MG63 (cell line): ENCODE results near the gene IRF8. TPM values are rescaled to one million over a fixed set of nuclear protein-coding genes. Genes with fewer than 3 reads are reported as not detected.
"Not testable (repeated sequence)": the region's sequence is repeated elsewhere in the genome, so short reads cannot be mapped to it uniquely, and the experiment has no call there.

Experiments used
- DNase-seq: peaks from one replicate; pipeline ENCODE4 v3.0.0-alpha.2; 2020
- H3K27me3 ChIP-seq: fragments of 250-450 bp; sonication (Bioruptor Pico); 2 replicates; pipeline ENCODE4 v1.5.1; 2020; ENCODE audit warnings: mild to moderate bottlenecking, moderate library complexity
- H3K36me3 ChIP-seq: fragments of 250-450 bp; sonication (Bioruptor Pico); 2 replicates; pipeline ENCODE4 v1.5.1; 2020; ENCODE audit warnings: mild to moderate bottlenecking, moderate library complexity
- H3K4me3 ChIP-seq: fragments of 250-450 bp; sonication (Bioruptor Pico); 2 replicates; pipeline ENCODE4 v1.5.1; 2020; ENCODE audit warnings: mild to moderate bottlenecking, moderate library complexity
- H3K9me3 ChIP-seq: fragments of 250-450 bp; sonication (Bioruptor Pico); 2 replicates; pipeline ENCODE4 v1.5.1; 2020; ENCODE audit warnings: mild to moderate bottlenecking, moderate library complexity
- total RNA-seq: library from RNA; depleted of rRNA; stranded (reverse); fragments of >200 nt; shearing (Covaris generic); gene quantifications from 2 replicates; pipeline ENCODE4 v1.2.3, GENCODE V29; 2014; ENCODE audit warnings: low replicate concordance

Gene IRF8
- total RNA-seq, 1 experiment from 2014 or later, result not detected

DNA sequence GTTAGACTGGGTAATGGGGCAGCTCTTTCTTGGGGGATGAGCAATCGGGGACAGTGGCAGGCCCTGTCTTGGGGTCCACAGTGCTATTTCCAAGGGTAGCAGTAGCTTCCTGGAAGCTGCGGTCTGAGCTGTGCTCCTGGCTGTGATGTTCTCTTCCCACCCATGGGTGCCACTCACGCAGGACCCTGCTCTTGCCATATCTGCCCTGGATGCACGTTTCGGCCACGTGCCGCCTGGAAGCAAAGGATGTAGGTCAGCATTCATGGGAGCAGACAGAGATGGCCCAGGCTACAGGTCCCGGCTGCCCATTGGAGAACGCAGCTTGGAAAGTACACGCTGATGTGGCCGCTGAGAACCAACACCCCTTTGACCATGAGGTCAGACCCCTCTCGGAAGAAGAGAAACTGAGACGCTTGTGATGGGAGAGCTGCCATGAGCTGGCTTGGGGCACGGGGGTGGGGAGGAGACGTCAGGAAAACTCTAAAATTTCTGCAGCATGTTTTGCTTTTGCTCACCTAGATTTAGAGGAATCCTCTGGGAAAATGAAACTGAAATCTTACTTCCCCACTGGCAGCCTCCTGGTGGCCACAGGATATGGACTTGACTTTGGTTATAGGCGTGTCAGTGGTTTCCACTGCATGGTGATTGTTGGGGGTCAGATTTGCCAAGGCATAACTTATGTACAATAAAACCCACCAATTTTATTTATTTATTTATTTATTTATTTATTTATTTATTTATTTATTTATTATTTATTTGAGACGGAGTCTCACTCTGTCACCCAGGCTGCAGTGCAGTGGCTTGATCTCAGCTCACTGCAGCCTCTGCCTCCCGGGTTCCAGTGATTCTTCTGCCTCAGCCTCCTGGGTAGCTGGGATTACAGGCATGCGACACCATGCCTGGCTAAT is 36.2 kb upstream of the IRF8 start:
- no peaks in the 10 kb centered on the region for H3K9me3 ChIP-seq

DNA sequence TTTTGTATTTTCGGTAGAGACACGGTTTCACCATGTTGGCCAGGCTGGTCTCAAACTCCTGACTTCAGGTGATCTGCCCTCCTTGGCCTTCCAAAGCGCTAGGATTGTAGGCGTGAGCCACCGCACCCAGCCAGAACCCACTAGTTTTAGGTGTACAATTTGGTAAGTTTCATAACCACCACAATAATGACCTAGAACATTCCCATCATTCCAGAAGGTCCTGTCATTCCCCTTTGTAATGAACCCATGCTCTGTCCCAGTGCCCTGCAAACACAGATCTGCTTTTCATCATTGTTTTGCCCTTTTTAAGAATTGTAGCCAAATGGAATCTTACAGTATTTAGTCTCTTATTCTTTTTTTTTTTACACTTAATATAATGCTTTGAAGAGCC is 35.6 kb upstream of the IRF8 start:
- H3K4me3 ChIP-seq, result no peak overlapping the region
- no peaks in the 10 kb centered on the region for H3K9me3 ChIP-seq
- no peak for DNase-seq
- no peaks in the 10 kb centered on the region for H3K36me3 ChIP-seq
- no peaks in the 10 kb centered on the region for H3K27me3 ChIP-seq

More for the DNA sequence above, 36.2 kb upstream of the IRF8 start:
- H3K36me3 ChIP-seq, result no peaks in the 10 kb centered on the region
- no peak for DNase-seq
- H3K27me3 ChIP-seq, result no peaks in the 10 kb centered on the region
- H3K4me3 ChIP-seq, result no peak overlapping the region

DNA sequence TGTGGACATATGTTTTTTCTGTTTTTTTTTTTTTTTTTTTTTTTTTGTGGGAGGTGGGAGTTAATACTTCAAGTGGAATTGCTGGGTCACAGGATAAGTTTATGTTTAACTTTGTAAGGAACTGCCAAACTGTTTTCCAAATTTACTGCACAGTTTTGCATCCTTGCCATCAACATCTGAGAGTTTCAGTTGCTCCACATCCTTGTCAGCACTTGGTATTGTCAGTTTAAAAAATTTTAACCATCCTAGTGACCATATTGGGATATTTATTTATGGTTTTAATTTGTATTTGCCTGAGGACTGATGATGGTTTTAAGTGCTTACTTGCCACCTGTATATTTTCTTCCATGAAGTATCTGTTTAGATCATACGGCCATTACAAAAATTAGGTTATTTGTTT is 34.0 kb upstream of the IRF8 start:
- Histone ChIP-seq H3K36me3 (no peaks in the 10 kb centered on the region), H3K9me3 (no peaks in the 10 kb centered on the region), H3K4me3 (no peak overlapping the region), H3K27me3 (0 out of 2 replicates have a peak, but pooled peaks cover 3% of the 10 kb centered on the region)
- no peak for DNase-seq

DNA sequence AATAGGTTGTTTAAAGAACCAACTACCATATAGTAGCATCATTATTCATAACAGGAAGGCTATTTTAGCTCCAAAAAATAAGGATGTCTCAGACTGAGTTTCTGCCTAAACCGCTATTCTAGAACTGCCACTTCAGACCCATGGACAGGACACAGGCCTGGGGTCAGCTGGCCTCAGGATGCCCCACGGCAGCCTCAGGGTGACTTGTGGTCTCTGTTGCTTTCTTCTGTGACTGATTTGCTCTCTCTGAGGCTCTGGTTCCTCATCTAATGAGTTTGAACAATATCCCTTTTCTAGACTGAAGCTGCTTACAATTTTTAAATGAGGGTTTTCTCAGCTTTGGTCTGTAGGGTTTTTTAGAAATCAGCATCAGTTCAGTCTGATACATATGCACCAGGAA is 31.8 kb upstream of the IRF8 start:
- Histone ChIP-seq H3K4me3 (no peak overlapping the region), H3K9me3 (no peaks in the 10 kb centered on the region)

DNA sequence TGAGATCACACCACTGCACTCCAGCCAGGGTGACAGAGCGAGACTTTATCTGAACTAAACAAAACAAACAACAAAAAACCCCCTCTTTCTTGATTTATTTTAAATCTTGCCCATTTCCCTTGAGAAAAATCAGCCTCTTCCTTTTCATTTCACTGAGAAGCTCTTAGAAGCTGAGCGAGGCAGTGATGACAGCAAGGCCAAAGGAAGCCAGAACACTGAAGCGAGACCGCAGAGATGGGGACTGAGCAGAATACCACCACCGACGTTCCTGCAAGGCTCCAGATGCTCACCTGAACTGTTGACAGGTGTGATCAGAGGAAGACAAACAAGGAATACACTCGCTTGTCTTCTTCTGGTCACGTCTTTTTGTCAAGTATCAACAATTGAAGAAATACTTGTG is 30.5 kb upstream of the IRF8 start:
- H3K9me3 ChIP-seq, result no peaks in the 10 kb centered on the region
- no peak for DNase-seq
- H3K36me3 ChIP-seq, result no peaks in the 10 kb centered on the region
- 0 out of 2 replicates have a peak, but pooled peaks cover 4% of the 10 kb centered on the region for H3K27me3 ChIP-seq
- no peak overlapping the region for H3K4me3 ChIP-seq

More for the DNA sequence above, 31.8 kb upstream of the IRF8 start:
- Histone ChIP-seq H3K27me3 (0 out of 2 replicates have a peak, but pooled peaks cover 4% of the 10 kb centered on the region), H3K36me3 (no peaks in the 10 kb centered on the region)
- DNase-seq, result no peak

DNA sequence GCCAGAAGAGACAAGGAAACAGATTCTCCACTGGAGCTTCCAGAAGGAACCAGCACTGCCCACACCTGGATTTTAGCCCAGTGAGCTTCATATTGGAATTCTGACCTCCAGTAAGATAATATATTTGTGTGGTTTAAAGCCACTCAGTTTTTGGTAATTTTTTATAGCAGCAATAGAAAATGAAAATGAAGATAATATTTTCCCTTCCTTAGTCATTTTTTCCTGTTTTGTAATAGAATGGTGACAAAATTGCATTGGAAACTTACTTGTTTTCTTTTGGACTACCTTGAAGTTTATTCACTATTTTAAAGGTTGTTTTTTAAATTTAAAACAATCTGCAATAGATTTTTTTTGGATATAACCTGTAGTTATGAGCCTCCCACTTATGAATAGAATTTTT is 29.8 kb upstream of the IRF8 start:
- Histone ChIP-seq H3K4me3 (no peak overlapping the region), H3K27me3 (0 out of 2 replicates have a peak, but pooled peaks cover 4% of the 10 kb centered on the region), H3K9me3 (no peaks in the 10 kb centered on the region), H3K36me3 (no peaks in the 10 kb centered on the region)
- DNase-seq, result no peak

DNA sequence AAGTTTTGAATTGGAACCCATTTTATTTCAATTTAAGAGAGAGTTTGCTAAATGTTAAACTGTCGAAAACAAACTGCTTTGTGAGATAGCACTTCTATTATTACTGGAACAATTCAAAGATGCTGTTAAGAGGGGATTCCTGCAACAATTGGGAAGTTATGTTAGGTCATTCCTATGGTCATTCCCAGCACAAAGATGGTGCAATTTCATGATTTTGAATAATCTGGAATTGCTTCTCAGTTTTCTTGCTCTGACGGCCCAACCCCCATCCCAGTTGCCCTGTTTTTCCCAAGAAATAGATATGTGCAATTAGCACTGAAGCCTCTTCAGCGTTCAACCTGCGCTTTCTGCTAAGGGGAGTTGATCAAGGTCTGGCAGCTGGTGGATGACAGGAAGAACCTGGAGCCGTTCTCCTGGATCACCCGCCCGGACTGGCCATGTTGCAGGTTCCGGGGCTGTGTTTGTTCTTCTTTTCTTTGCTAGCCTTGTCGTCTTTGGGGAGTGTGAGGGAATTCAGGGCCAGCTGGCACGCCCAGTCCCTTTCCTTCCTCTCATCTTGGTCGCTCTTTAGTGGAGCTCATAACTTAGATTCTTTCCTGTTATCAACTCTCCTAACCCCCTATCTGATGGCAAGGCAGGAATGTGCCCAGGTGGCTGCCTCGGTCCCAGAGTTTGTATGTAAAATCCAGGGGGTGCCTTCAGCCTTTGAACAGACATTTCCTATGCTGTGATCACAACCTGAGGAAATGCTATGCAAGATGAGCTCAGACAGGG is 29.0 kb upstream of the IRF8 start:
- no peaks in the 10 kb centered on the region for H3K36me3 ChIP-seq
- no peak overlapping the region for H3K4me3 ChIP-seq
- H3K9me3 ChIP-seq, result no peaks in the 10 kb centered on the region
- no peak for DNase-seq
- H3K27me3 ChIP-seq, result 0 out of 2 replicates have a peak, but pooled peaks cover 4% of the 10 kb centered on the region

DNA sequence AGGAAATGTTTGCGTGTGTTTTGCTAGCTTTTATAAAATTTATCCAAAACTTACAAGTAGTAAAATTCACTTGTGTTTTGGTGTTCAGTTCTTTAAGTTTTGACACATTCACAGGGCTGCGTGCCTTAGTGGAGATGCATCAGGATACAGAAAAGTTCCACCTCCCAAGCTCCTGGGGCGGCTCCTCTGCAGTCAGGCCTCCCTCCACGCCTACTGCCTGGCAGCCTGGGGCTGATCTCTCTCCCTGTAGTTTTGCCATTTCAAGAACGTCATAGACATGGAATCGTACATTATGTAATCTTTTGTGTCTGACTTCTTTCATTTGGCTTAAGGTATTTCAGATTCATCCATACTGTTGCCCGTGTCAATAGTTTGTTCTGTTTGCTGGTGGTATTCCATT is 27.2 kb upstream of the IRF8 start:
- Histone ChIP-seq H3K9me3 (no peaks in the 10 kb centered on the region), H3K4me3 (no peak overlapping the region), H3K27me3 (0 out of 2 replicates have a peak, but pooled peaks cover 4% of the 10 kb centered on the region), H3K36me3 (no peaks in the 10 kb centered on the region)
- DNase-seq, result no peak

DNA sequence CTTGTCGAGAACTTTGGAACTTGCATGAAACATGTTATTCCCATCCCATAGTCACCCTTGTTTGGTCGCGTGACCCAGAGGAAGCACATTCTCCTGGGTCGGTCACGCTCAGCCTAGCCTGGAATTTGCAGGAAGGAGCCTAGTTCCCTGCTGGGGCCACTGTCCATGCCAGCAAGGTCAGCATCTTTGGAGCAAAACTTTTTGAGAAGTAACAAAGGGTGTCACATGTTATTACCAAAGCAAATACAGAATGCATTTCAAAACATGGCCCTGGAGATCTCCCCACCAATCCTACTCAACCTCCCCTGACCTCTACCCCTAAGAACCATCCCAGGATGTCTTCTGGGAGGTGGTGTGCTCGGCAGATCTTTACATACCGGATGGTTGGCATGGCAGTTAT is 26.2 kb upstream of the IRF8 start:
- no peak for DNase-seq
- Histone ChIP-seq H3K4me3 (no peak overlapping the region), H3K9me3 (no peaks in the 10 kb centered on the region), H3K36me3 (no peaks in the 10 kb centered on the region), H3K27me3 (0 out of 2 replicates have a peak, but pooled peaks cover 4% of the 10 kb centered on the region)

DNA sequence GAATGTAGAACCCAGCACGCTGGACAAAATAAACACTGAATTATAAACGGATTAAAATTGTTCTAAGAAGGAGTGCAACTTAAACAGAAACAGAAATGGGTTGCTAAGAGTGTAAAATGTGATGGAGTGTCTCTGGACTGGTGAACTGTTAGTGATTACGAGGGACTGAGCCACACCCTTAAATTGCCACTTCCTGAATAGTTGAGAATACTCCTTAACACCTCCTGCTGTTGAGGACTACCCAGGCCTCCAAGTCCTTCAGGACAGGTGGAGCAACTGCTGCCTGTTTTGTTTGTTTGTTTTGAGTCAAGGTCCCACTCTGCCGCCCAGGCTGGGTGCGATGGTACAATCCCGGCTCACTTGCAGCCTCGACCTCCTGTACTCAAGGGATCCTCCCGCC is 25.8 kb upstream of the IRF8 start:
- no peak for DNase-seq
- no peak overlapping the region for H3K4me3 ChIP-seq
- H3K27me3 ChIP-seq, result 0 out of 2 replicates have a peak, but pooled peaks cover 4% of the 10 kb centered on the region

DNA sequence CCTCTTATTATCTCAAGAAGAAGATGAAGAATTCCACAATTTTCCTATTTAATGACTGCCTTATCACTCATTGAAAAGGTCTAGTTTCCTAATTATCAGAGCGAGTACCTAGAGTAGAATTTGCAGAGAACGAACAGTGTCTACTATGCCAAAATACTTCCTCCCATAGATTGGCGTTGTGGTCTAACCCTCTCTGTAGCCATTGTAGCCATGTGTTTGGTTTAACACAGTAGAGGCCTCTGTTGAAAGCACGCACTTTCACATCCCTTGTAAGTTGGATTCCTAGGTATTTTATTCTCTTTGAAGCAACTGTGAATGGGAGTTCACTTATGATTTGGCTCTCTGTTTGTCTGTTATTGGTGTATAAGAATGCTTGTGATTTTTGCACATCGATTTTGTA is 24.9 kb upstream of the IRF8 start:
- DNase-seq, H3K27me3 ChIP-seq, H3K9me3 ChIP-seq, H3K4me3 ChIP-seq, H3K36me3 ChIP-seq: not testable (repeated sequence)

More for the DNA sequence above, 25.8 kb upstream of the IRF8 start:
- H3K9me3 ChIP-seq, result no peaks in the 10 kb centered on the region
- no peaks in the 10 kb centered on the region for H3K36me3 ChIP-seq

DNA sequence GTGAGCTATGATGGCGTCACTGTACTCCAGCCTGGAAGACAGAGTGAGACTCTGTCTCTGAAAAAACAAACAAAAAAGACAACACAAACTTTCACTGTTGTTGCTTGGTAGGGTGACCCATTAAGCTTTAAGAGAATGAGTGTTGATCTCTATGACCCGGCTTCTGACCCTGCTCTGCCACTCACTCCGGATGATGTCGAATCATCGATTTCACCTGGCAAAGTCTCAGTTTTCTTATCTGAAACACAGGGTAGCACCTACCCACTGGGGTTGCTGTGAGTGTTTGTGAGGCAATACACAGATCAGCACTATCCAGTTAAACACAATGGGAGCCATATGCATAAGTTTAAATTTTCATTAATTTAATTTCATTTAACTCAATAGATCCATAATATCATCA is 20.6 kb upstream of the IRF8 start:
- Histone ChIP-seq H3K4me3 (no peak overlapping the region), H3K9me3 (no peaks in the 10 kb centered on the region), H3K27me3 (peaks cover 4% of the 10 kb centered on the region; the same call in 1 of the 2 replicates), H3K36me3 (no peaks in the 10 kb centered on the region)
- DNase-seq, result no peak

DNA sequence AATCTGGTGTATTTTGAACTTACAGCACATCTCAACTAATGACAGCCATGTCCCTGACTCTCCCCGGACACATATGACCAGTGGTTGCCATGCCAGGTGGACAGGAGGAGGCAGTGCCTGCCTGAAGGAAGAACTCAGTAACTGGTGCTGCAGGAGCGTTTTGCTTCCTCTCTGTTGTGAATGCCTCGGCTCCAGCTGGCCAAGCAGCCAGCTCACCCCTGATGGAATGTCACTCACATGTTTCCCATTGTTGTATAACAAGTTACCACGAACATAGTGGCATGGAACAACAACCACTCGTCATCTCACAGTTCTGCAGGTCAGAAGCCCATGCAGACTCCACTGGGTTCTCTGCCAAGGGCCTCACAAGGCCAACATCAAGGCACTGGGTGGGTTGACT is 20.1 kb upstream of the IRF8 start:
- Histone ChIP-seq H3K27me3 (peaks cover 6% of the 10 kb centered on the region; the same call in 1 of the 2 replicates), H3K9me3 (no peaks in the 10 kb centered on the region), H3K4me3 (no peak overlapping the region), H3K36me3 (no peaks in the 10 kb centered on the region)
- DNase-seq, result peak; percentile 55

DNA sequence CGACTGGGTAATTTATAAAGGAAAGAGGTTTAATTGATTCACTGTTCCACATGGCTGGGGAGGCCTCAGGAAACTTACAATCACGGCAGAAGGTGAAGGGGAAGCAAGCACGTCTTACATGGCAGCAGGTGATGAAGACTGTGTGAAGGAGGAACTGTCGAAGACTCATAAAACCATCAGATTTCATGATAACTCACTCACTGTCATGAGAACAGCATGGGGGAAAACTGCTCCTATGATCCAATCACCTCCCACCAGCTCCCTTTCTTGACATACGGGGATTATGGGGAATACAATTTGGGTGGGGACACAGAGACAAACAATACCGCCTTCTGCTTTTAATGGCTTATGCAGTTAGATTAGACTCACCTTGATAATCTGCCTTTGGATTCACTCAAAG is 19.4 kb upstream of the IRF8 start:
- Histone ChIP-seq H3K9me3 (no peaks in the 10 kb centered on the region), H3K27me3 (peaks cover 12% of the 10 kb centered on the region; the same call in 1 of the 2 replicates), H3K36me3 (no peaks in the 10 kb centered on the region), H3K4me3 (no peak overlapping the region)
- no peak for DNase-seq

DNA sequence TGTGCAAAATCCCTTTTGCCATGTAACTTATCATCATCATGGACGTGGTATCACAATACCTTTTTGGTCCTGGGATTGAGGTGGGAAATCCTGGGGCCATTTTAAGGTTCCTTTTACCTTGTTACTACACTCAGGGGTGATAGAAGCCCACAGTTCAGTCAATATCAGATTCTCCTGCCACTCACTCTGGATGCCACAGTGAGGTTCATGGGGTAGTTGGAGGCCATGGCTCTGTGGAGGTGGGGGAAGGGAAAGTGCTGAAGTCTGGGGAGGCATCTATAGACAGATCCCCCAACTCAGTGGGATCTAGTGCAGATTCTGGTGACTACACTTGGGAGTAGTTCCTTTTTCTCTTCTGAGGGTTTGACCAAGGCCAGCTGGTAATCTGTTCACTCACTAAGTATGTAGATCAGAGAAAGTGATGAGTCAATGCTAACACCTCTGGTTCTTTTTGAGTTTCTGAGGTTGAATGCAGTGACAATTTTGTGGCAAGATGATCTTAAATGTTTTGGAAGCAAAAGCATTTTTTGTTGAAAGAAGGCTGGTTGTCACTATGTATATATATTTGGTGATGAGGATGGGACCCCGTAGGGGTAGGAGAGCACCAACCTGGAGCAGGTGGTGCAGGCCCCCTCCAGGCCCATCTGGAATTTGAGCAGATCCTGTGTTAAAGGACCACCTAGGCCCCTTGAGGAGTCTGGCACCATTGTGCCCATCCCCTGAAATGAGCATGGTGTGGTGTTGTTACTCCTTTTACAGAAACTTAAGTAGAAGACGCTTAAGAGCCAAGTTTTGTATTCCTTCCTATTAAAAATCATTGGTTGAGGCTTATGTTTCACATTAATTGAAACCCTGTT is 18.8 kb upstream of the IRF8 start:
- no peak for DNase-seq
- Histone ChIP-seq H3K27me3 (peaks cover 14% of the 10 kb centered on the region; the same call in 1 of the 2 replicates), H3K36me3 (no peaks in the 10 kb centered on the region), H3K4me3 (no peak overlapping the region), H3K9me3 (no peaks in the 10 kb centered on the region)

DNA sequence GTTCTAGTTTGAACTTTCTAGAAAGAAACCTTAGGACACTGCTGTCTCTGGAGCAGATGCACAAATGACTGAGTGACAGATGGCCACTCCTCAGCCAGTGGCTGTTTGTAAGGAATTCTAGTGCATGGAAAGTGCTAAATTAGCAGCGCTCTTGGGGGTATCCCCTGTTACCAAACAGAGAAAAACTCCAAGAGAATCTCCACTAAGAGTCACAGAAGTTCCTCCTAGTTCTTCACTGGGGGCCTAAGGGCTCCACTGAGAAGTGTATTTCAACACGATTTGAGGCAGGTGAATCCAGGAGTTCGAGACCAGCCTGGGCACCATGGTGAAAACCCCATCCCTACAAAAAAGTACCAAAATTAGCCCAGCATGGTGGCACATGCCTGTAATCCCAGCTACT is 18.1 kb upstream of the IRF8 start:
- no peaks in the 10 kb centered on the region for H3K9me3 ChIP-seq
- H3K4me3 ChIP-seq, result no peak overlapping the region
- H3K36me3 ChIP-seq, result no peaks in the 10 kb centered on the region
- no peak for DNase-seq
- H3K27me3 ChIP-seq, result peaks cover 14% of the 10 kb centered on the region; the same call in 1 of the 2 replicates
